Neuron (in vitro differentiated cells): Measurements from ENCODE around the gene MED17.
"Not testable (repeated sequence)": the region's sequence is repeated elsewhere in the genome, so short reads cannot be mapped to it uniquely, and the experiment has no call there.

Experiments used
- H2AFZ ChIP-seq: one replicate; pipeline ENCODE4 v1.6.1; 2013; ENCODE audit warnings: low read depth, mild to moderate bottlenecking, inconsistent platforms, low read length, moderate library complexity
- H3K27me3 ChIP-seq: one replicate; pipeline ENCODE4 v1.6.1; 2013; ENCODE audit warnings: low read length; ENCODE audit not compliant: insufficient read depth
- H3K36me3 ChIP-seq: one replicate; pipeline ENCODE4 v1.6.1; 2013; ENCODE audit warnings: low read length; ENCODE audit not compliant: insufficient read depth
- H3K4me1 ChIP-seq: one replicate; pipeline ENCODE4 v1.6.1; 2013; ENCODE audit warnings: low read length; ENCODE audit not compliant: insufficient read depth
- H3K4me3 ChIP-seq: 2 replicates; pipeline ENCODE4 v1.5.1; 2013; ENCODE audit warnings: mild to moderate bottlenecking, low read length, moderate library complexity
- H3K9me3 ChIP-seq: one replicate; pipeline ENCODE4 v1.6.1; 2013; ENCODE audit warnings: low read length

The MED17 gene

DNA sequence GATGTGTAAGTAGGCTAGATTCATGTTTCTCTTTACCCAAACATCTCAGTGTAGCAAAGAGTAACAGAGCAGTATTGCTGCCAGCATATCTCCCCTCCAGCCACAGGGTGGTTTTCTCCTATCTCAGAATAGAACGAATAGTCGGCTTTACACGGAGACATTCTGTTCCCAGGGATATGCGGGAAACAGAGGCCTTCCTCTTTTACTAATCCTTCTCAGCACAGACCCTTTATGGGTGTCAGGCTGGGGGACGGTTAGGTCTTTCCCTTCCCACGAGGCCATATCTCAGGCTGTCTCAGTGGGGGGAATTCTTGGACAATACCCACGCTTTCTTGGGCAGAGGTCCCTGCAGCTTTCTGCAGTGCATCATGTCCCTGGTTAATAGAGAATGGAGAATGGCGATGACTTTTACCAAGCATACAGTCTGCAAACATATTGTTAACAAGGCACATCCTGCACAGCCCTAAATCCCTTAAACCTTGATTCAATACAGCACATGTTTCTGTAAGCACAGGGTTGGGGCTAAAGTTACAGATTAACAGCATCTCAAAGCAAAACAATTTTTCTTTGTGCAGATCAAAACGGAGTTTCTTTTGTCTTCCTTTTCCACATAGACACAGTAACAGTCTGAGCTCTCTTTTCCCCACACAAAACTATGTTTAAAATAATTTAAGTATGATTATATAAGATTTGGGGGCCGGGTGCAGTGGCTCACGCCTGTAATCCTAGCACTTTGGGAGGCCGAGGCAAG, 38.9 kb upstream of the MED17 start:
- H3K4me1 ChIP-seq, H2AFZ ChIP-seq, H3K36me3 ChIP-seq, H3K4me3 ChIP-seq, H3K27me3 ChIP-seq, H3K9me3 ChIP-seq: not testable (repeated sequence)

DNA sequence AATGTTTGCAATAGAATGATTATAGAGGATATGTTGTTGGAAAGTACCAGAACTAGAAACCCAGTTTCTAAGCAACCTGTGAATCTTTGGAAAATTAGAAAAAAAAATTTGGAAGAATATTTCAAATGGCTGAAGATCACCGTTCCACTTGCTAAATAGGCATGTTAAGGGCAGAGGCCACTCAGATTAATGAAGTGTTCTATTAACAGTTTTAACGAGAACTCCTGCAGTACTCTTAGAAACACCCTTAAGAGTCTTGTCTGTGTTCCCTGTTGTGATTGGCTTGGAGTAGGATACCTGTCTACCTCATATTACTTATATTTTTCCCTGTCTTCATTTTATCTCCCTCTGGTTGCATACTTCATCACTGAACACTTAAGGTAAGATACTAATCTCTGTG, 38.0 kb upstream of the MED17 start:
- no peaks in the 10 kb centered on the region for H3K9me3 ChIP-seq
- no peak overlapping the region for H2AFZ ChIP-seq
- no peak overlapping the region for H3K4me3 ChIP-seq
- H3K27me3 ChIP-seq, result no peaks in the 10 kb centered on the region
- H3K4me1 ChIP-seq, result peaks cover 2% of the 10 kb centered on the region
- H3K36me3 ChIP-seq, result peaks cover 13% of the 10 kb centered on the region

DNA sequence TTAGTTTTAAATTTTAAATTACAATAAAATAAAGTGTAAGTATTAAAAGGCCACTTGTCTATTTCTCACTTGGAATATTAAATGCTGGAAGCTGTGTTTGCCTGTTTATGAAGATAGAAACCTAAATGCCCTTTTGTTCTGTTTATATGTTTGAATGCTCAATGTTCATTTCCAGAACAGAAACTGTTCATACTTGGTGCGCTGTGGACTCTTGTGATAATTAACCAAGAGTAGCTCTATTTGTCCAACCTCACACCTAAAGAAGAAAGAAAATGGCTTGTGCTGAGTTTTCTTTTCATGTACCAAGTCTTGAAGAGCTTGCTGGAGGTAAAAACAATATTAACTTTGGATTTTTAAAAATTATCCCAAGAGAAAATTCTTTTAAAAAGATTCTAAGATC, 37.0 kb upstream of the MED17 start:
- Histone ChIP-seq H3K9me3 (no peaks in the 10 kb centered on the region), H3K36me3 (peaks cover 17% of the 10 kb centered on the region), H2AFZ (no peak overlapping the region), H3K27me3 (no peaks in the 10 kb centered on the region), H3K4me3 (no peak overlapping the region), H3K4me1 (peaks cover 2% of the 10 kb centered on the region)

DNA sequence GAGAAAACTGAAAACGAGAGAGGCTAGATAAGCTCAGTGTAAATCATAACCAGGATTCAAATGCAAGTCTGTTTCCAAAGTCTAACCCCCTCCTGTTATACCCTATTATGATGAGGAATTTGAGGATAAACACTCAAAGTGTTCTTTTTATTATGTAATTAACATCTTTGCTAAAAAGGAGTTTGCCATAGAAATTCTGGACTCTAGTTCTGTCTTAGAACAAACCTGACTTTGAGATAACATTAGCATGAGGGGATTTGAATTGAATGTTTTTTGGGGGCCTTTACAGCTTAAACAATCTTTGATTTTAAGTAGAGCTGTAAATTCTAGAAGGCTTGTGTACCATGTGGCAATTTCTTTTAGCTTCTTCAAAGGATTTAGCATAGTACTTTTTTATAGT, 33.1 kb upstream of the MED17 start:
- Histone ChIP-seq H3K36me3 (peaks cover 24% of the 10 kb centered on the region), H3K4me3 (no peak overlapping the region), H3K4me1 (no peaks in the 10 kb centered on the region), H2AFZ (no peak overlapping the region), H3K27me3 (no peaks in the 10 kb centered on the region), H3K9me3 (no peaks in the 10 kb centered on the region)

DNA sequence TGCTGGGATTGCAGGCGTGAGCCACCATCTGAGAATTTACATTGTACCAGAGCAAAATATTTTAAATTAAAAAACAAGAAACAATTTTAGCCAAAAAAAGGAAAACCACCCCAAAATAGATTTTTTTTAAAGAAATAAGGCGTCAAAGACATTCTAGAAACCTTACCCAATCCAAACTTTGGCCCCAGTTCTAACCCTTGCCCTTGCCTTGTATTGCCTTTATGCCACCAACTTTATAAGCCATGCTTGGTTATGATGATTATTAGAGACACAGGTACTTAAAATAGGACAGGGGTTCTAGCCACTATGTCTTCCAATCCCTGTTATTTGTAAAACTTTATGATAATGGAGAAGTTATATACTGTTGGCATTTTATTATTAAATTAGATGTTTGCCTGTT, 30.8 kb upstream of the MED17 start:
- Histone ChIP-seq H3K4me3 (no peak overlapping the region), H3K4me1 (no peaks in the 10 kb centered on the region), H3K27me3 (no peaks in the 10 kb centered on the region), H3K9me3 (no peaks in the 10 kb centered on the region), H3K36me3 (peaks cover 41% of the 10 kb centered on the region), H2AFZ (no peak overlapping the region)

DNA sequence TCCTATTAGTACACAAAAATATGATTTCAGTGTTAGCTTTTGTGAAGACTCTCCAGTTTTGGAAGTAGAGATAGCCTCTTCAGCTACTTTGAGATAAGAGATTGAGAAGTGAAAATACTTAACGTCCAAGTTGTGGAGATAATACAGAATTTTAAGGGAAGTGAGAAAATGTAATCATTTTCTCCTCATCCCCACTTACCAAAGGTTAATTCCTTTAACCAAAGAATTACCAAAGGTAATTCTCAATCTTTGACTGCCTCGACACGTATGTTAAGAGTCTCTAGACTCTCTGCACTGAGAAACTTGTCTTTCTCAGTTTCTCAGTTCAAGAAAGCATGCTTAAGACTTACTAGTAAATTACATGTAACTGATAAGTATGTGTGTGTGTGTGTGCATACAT, 27.3 kb upstream of the MED17 start:
- Histone ChIP-seq H3K27me3 (no peaks in the 10 kb centered on the region), H3K4me1 (no peaks in the 10 kb centered on the region), H3K36me3 (peaks cover 58% of the 10 kb centered on the region), H3K4me3 (no peak overlapping the region), H3K9me3 (no peaks in the 10 kb centered on the region), H2AFZ (no peak overlapping the region)

DNA sequence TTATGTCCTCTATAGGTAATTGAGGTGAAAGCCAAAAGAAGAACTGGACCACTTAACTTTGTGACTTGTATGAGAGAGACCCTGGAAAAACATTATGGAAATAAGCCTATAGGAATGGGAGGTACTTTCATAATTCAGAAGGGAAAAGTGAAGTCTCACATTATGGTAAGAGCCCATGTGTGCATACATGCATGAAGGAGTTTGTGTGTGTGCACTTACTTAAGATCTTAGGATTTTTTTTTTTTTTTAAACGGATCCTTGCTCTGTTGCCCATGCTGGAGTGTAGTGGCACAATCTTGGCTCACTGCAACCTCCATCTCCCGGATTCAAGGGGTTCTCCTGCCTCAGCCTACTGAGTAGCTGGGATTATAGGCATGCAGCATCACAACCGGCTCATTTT, 26.8 kb upstream of the MED17 start:
- Histone ChIP-seq H3K9me3 (no peaks in the 10 kb centered on the region), H3K4me3 (no peak overlapping the region), H3K4me1 (no peaks in the 10 kb centered on the region), H3K36me3 (peaks cover 56% of the 10 kb centered on the region), H3K27me3 (no peaks in the 10 kb centered on the region), H2AFZ (no peak overlapping the region)

DNA sequence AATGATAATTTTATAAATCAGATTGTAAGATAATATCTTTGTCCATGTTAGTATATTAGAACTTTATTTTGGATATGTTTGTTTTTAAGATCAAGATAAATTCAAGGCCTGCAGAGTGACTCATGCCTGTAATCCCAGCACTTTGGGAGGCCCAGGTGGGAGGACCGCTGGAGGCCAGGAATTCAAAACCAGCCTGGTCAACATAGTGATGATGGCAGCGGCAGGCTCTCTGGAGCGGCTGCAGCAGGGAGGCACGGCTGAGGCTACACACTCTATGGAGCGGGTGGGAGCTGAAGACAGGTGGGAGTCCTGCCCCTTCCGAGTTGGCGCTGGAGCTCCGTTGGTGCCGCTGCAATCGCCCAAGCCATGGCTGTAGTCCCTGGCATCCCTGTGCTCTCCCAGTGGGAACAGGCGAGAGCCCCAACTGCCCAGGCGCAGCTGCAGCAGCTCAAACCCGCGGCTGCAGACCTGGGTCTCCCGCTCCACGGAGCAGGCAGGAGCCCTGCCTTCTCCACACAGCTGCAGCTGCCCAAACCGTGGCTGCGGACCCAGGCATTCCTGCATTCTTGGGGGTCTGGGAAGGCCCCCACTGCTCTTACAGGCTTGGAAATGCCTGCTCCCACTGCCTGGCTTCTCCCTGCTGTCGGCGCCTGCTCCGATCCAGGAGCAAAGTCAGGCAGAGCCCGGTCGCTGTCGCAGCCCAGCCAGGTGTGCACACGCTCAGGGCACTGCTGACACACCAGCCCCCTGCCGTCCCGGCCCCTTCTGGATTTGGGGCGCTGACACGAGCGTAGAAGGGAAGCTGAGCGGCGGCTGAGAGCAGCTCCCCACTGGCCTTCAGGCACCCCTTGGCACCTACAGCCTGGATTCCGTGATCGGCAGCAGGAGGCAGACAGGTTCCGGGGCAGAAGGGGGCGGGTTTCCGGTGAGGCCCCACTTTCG, 25.9 kb upstream of the MED17 start:
- H3K27me3 ChIP-seq, result no peaks in the 10 kb centered on the region

DNA sequence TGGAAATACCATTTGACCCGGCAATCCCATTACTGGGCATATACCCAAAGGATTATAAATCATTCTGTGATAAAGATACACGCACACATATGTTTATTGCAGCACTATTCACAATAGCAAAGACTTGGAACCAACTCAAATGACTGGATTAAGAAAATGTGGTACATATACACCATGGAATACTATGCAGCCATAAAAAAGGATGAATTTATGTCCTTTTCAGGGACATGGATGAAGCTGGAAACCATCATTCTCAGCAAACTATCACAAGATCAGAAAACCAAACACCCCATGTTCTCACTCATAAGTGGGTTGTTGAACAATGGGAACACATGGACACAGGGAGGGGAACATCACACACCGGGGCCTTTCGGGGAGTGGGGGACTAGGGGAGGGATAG, 25.0 kb upstream of the MED17 start:
- not testable (repeated sequence) for H3K9me3 ChIP-seq, H3K4me3 ChIP-seq, H2AFZ ChIP-seq, H3K4me1 ChIP-seq, H3K27me3 ChIP-seq
- H3K36me3 ChIP-seq, result peaks cover 63% of the 10 kb centered on the region

More for the DNA sequence above, 25.9 kb upstream of the MED17 start:
- no peak overlapping the region for H3K4me3 ChIP-seq
- H3K9me3 ChIP-seq, result no peaks in the 10 kb centered on the region
- no peak overlapping the region for H2AFZ ChIP-seq
- no peaks in the 10 kb centered on the region for H3K4me1 ChIP-seq
- peaks cover 63% of the 10 kb centered on the region for H3K36me3 ChIP-seq

DNA sequence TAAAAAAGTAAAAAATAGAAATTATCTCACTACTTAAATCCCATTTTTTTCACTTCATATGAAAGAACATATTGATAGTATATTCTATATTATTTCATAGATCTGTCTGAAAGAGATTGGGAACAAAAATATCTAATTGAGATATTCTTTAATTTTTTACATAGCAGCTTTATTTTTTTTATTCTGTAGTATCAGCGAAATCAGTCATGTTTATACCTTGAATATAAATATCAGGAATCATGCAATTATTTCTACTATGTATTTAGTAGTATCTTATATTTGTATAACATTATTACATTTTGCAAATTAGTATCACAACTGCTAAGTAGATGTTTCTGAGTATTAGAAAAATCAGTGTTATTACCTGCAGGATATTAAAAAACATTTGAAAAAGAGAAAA, 22.2 kb upstream of the MED17 start:
- H3K4me3 ChIP-seq, result no peak overlapping the region
- no peak overlapping the region for H2AFZ ChIP-seq
- no peaks in the 10 kb centered on the region for H3K4me1 ChIP-seq
- peaks cover 58% of the 10 kb centered on the region for H3K36me3 ChIP-seq
- H3K27me3 ChIP-seq, result no peaks in the 10 kb centered on the region
- no peaks in the 10 kb centered on the region for H3K9me3 ChIP-seq

DNA sequence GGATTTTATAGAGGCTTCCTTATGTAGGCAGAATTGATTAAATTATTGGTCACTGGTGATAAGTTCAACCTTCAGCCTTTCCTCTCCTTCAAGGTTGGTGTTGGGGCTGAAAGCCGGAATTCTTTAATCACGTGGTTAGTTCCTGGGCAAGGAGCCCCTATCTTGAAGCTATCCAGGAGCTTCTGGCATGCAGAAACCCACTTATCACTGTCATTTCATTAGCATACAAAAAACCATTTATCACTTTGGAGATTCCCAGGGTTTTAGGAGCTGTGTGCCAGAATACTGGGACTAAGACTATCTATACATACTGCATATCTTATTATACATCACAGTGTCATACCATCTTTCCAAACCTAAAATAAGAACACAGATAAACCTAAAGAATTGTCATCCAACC, 18.5 kb upstream of the MED17 start:
- Histone ChIP-seq H3K27me3 (no peaks in the 10 kb centered on the region), H3K4me1 (no peaks in the 10 kb centered on the region), H2AFZ (no peak overlapping the region), H3K4me3 (no peak overlapping the region), H3K36me3 (peaks cover 36% of the 10 kb centered on the region), H3K9me3 (no peaks in the 10 kb centered on the region)

DNA sequence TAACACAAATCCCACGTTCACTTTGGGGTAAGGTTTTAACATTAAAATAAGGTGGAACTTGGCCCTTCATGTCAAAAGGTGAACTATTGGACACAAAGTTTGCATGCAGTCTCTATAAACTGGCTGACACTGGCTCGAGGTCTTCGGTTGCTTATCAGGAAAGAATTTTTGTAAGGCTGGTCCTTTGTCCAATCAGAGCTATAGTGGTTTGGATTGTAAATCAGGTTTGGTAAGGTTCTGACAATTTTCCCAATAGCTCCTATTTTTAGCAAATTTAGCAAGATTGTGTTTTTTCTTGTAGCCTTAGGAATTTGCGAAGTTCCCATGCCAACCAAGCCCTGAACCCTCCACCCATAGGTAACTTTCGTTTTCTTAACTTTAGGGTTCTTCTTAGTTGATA, 17.6 kb upstream of the MED17 start:
- H3K27me3 ChIP-seq, result no peaks in the 10 kb centered on the region
- no peak overlapping the region for H3K4me3 ChIP-seq
- H3K4me1 ChIP-seq, result no peaks in the 10 kb centered on the region
- H2AFZ ChIP-seq, result no peak overlapping the region
- H3K36me3 ChIP-seq, result peaks cover 28% of the 10 kb centered on the region
- H3K9me3 ChIP-seq, result no peaks in the 10 kb centered on the region

DNA sequence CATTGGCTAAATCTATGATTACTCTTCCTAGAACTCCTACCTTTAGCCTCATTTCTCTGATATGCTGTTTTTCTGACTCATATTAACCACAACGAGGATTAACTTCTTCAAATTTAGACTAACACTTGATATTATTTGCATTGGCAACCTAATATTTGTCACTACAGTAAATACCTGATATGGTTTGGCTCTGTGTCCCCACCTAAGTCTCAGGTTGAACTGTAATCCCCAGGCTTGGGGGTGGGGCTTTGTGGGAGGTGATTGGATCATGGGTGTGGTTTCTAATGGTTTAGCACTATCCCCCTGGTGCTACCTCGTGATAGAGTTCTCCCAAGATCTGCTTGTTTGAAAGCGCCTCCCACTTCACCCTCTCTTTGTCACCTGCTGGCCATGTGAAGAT, 17.1 kb upstream of the MED17 start:
- Histone ChIP-seq H2AFZ (no peak overlapping the region), H3K9me3 (no peaks in the 10 kb centered on the region), H3K27me3 (no peaks in the 10 kb centered on the region), H3K36me3 (peaks cover 24% of the 10 kb centered on the region), H3K4me3 (no peak overlapping the region), H3K4me1 (no peaks in the 10 kb centered on the region)
